Smooth muscle cell (in vitro differentiated cells): ENCODE measurements around the gene CALM3. TPM values are rescaled to one million over a fixed set of nuclear protein-coding genes. Genes with fewer than 3 reads are reported as not detected.

ENCODE experiments used
- DNase-seq: peaks from one replicate; lab custom pipeline; 2025; ENCODE audit not compliant: unreplicated experiment; lab: John Stamatoyannopoulos, UW
- H2AFZ ChIP-seq: fragments of 200-600 bp; sonication (generic); 2 replicates; pipeline ENCODE4 v1.6.0; 2016; ENCODE audit warnings: antibody characterized with exemption, low read depth, mild to moderate bottlenecking
- H3F3A ChIP-seq: fragments of 200-600 bp; sonication (generic); 2 replicates; pipeline ENCODE4 v1.6.0; 2017; ENCODE audit warnings: antibody characterized with exemption, low read depth
- H3K27ac ChIP-seq: fragments of 200-600 bp; sonication (generic); 2 replicates; pipeline ENCODE4 v1.5.1; 2016; ENCODE audit warnings: low read depth, mild to moderate bottlenecking
- H3K27me3 ChIP-seq: fragments of 200-600 bp; sonication (generic); 2 replicates; pipeline ENCODE4 v1.6.1; 2016; ENCODE audit warnings: low read depth, mild to moderate bottlenecking
- H3K36me3 ChIP-seq: fragments of 200-600 bp; sonication (generic); 2 replicates; pipeline ENCODE4 v1.5.1; 2016; ENCODE audit warnings: low read depth
- H3K4me1 ChIP-seq: fragments of 200-600 bp; sonication (generic); 2 replicates; pipeline ENCODE4 v1.5.1; 2016; ENCODE audit warnings: low read depth
- H3K4me2 ChIP-seq: fragments of 200-600 bp; sonication (generic); 2 replicates; pipeline ENCODE4 v1.6.0; 2016; ENCODE audit warnings: mild to moderate bottlenecking
- H3K4me3 ChIP-seq: fragments of 200-600 bp; sonication (generic); 2 replicates; pipeline ENCODE4 v1.5.1; 2016; ENCODE audit warnings: mild to moderate bottlenecking
- H3K79me2 ChIP-seq: fragments of 200-600 bp; sonication (generic); 2 replicates; pipeline ENCODE4 v1.6.0; 2016; ENCODE audit warnings: low read depth, mild to moderate bottlenecking
- H3K9ac ChIP-seq: fragments of 200-600 bp; sonication (generic); 2 replicates; pipeline ENCODE4 v1.6.0; 2016; ENCODE audit warnings: low read depth
- H3K9me3 ChIP-seq: fragments of 200-600 bp; sonication (generic); replicated peaks from 2 replicates; pipeline ENCODE4 v1.5.1; 2016; ENCODE audit warnings: low read depth
- H4K20me1 ChIP-seq: fragments of 200-600 bp; sonication (generic); 2 replicates; pipeline ENCODE4 v1.6.0; 2016; ENCODE audit warnings: low read depth
- CTCF ChIP-seq: fragments of 200-600 bp; sonication (generic); IDR thresholded peaks from 2 replicates; pipeline ENCODE4 v1.5.1; 2017; ENCODE audit warnings: borderline replicate concordance, mild to moderate bottlenecking, antibody characterized with exemption; ENCODE audit not compliant: insufficient read depth, poor library complexity, severe bottlenecking
- whole genome bisulfite sequencing: methylation state at CpG from one replicate; pipeline ENCODE4 v1.1.7; 2016; ENCODE audit warnings: low lambda C conversion rate; 5-methylcytosine and 5-hydroxymethylcytosine counted together
- polyA plus RNA-seq: library from polyadenylated mRNA; unstranded; fragments of >200 nt; fragmentation: Nextera tagmentation; extraction: Ambion mirVana; gene quantifications from 2 replicates; pipeline ENCODE4 v1.2.1, GENCODE V29; 2016
- total RNA-seq: library from RNA; depleted of rRNA; stranded (reverse); fragments of >200 nt; gene quantifications from 2 replicates; pipeline ENCODE4 v1.2.3, GENCODE V29; 2014

CALM3 gene
- total and polyA plus RNA-seq, 2 experiments from 2014 or later: 172 to 183 TPM

GRCh38 chr19:46571495-46571894, 29.6 kb upstream of the CALM3 start:
- Histone ChIP-seq H3K36me3 (no peaks in the 10 kb centered on the region), H3K27ac (no peak overlapping the region), H3K4me1 (no peaks in the 10 kb centered on the region), H3K79me2 (no peaks in the 10 kb centered on the region), H2AFZ (no peak overlapping the region), H3K9me3 (no peaks in the 10 kb centered on the region), H4K20me1 (no peaks in the 10 kb centered on the region), H3K4me3 (no peak overlapping the region), H3K4me2 (no peak overlapping the region), H3K9ac (no peak overlapping the region), H3F3A (no peaks in the 10 kb centered on the region), H3K27me3 (no peaks in the 10 kb centered on the region)
- no peak for TF ChIP-seq CTCF
- no peak for DNase-seq
- WGBS: 17% methylated on average over 5 of the region's 5 CpGs

- no peaks in the 10 kb centered on the region for H3K4me1 ChIP-seq
- H4K20me1 ChIP-seq: no peaks in the 10 kb centered on the region
- no peaks in the 10 kb centered on the region for H3K9me3 ChIP-seq
- no peaks in the 10 kb centered on the region for H3K36me3 ChIP-seq
- H2AFZ ChIP-seq: no peak overlapping the region
- no peaks in the 10 kb centered on the region for H3K27me3 ChIP-seq
- no peak for DNase-seq
- TF ChIP-seq CTCF: no peak
- WGBS: 85% methylated on average over 8 of the region's 8 CpGs
- H3K4me3 ChIP-seq: no peak overlapping the region
- no peak overlapping the region for H3K4me2 ChIP-seq
- no peak overlapping the region for H3K9ac ChIP-seq
- H3K79me2 ChIP-seq: no peaks in the 10 kb centered on the region
- H3F3A ChIP-seq: no peaks in the 10 kb centered on the region
- no peak overlapping the region for H3K27ac ChIP-seq
Measured at GRCh38 chr19:46573679-46574498, 27.2 kb upstream of the CALM3 start.

GRCh38 chr19:46574533-46574932, 26.6 kb upstream of the CALM3 start:
- H3K9ac ChIP-seq: no peak overlapping the region
- DNase-seq: no peak
- no peak for TF ChIP-seq CTCF
- no peaks in the 10 kb centered on the region for H3K27me3 ChIP-seq
- H3K36me3 ChIP-seq: no peaks in the 10 kb centered on the region
- no peak overlapping the region for H3K4me3 ChIP-seq
- no peaks in the 10 kb centered on the region for H4K20me1 ChIP-seq
- no peaks in the 10 kb centered on the region for H3K9me3 ChIP-seq
- H3K4me2 ChIP-seq: no peak overlapping the region
- H3K27ac ChIP-seq: no peak overlapping the region
- H3K4me1 ChIP-seq: no peaks in the 10 kb centered on the region
- H3K79me2 ChIP-seq: no peaks in the 10 kb centered on the region
- H2AFZ ChIP-seq: no peak overlapping the region
- WGBS: 71% methylated on average over 11 of the region's 11 CpGs
- H3F3A ChIP-seq: no peaks in the 10 kb centered on the region

GRCh38 chr19:46578450-46578849, 22.7 kb upstream of the CALM3 start:
- H3K36me3 ChIP-seq: no peaks in the 10 kb centered on the region
- H3K4me3 ChIP-seq: no peak overlapping the region
- WGBS: 95% methylated on average over 4 of the region's 4 CpGs
- no peak overlapping the region for H3K4me2 ChIP-seq
- no peaks in the 10 kb centered on the region for H3F3A ChIP-seq
- no peak for TF ChIP-seq CTCF
- H3K9ac ChIP-seq: no peak overlapping the region
- DNase-seq: no peak
- H3K27ac ChIP-seq: no peak overlapping the region
- no peaks in the 10 kb centered on the region for H3K9me3 ChIP-seq
- H3K27me3 ChIP-seq: no peaks in the 10 kb centered on the region
- no peak overlapping the region for H2AFZ ChIP-seq
- H3K79me2 ChIP-seq: no peaks in the 10 kb centered on the region
- no peaks in the 10 kb centered on the region for H3K4me1 ChIP-seq
- no peaks in the 10 kb centered on the region for H4K20me1 ChIP-seq
